Endothelial cell of umbilical vein (primary cell): ENCODE data around the gene MYOD1. TPM values are rescaled to one million over a fixed set of nuclear protein-coding genes. Genes with fewer than 3 reads are reported as not detected.

Experiments
- BruUV-seq: library from RNA; stranded (reverse); fragments of 400-500 nt; replicated peaks from 2 replicates; lab custom pipeline; 2021; lab: Mats Ljungman, UMichigan
- CTCF ChIA-PET: fragments of 300-600, 350-600 bp; sonication (Branson Sonifier 250); formaldehyde crosslinking; loops from one replicate; lab custom pipeline; 2021; ENCODE audit warnings: antibody characterized with exemption, inconsistent platforms; lab: Charles Lee
- POLR2A ChIA-PET: fragments of 300-600, 350-600 bp; sonication (Branson Sonifier 250); formaldehyde crosslinking; loops from one replicate; lab custom pipeline; 2021; ENCODE audit warnings: antibody characterized with exemption, inconsistent platforms; lab: Charles Lee
- DNase-seq: peaks from one replicate; pipeline ENCODE4 v3.0.0-alpha.2; 2011; ENCODE audit warnings: low read depth, low spot score
- FAIRE-seq: peaks from 2 replicates; lab custom pipeline; 2011; peaks lifted over from hg19 to GRCh38; lab: Jason Lieb, UNC
- H2AFZ ChIP-seq: 2 replicates; pipeline ENCODE4 v1.6.0; 2012; ENCODE audit warnings: low read depth, low read length, control low read depth, inconsistent platforms
- H3K27ac ChIP-seq: 2 replicates; pipeline ENCODE4 v1.5.1; 2011; ENCODE audit warnings: low read depth, mild to moderate bottlenecking, control low read depth, low read length, moderate library complexity; ENCODE audit not compliant: insufficient read depth
- H3K27me3 ChIP-seq, 2 experiments: 2 replicates each; pipeline versions ENCODE4 v1.6.0 to v1.6.1; 2011; ENCODE audit warnings: low read length in 2 of 2, mixed read lengths in 1 of 2; ENCODE audit not compliant: control insufficient read depth in 2 of 2, insufficient read depth in 2 of 2
- H3K36me3 ChIP-seq, 2 experiments: 2 replicates in 1 of 2; 3 replicates in 1 of 2; pipeline ENCODE4 v1.5.1; 2011; ENCODE audit warnings: low read length in 2 of 2, mild to moderate bottlenecking in 1 of 2, moderate library complexity in 1 of 2; ENCODE audit not compliant: control insufficient read depth in 2 of 2, insufficient read depth in 2 of 2; ENCODE audit errors: extremely low read depth in 1 of 2
- H3K4me1 ChIP-seq: 3 replicates; pipeline ENCODE4 v1.5.1; 2011; ENCODE audit warnings: mild to moderate bottlenecking, low read length; ENCODE audit not compliant: control insufficient read depth, insufficient read depth; ENCODE audit errors: extremely low read depth
- H3K4me2 ChIP-seq: 2 replicates; pipeline ENCODE4 v1.6.1; 2011; ENCODE audit warnings: low read length, control low read depth, mixed read lengths; ENCODE audit not compliant: insufficient read depth
- H3K4me3 ChIP-seq, 3 experiments: fragments of 200-600 bp in 1 of 3; sonication (generic), shearing (Covaris generic) in 1 of 3; replicated peaks in 1 of 3; 2 replicates each; pipeline ENCODE4 v1.5.1; 2011 to 2016; ENCODE audit warnings: control low read depth in 3 of 3, low read length in 3 of 3, mild to moderate bottlenecking in 2 of 3, inconsistent platforms in 1 of 3, low read depth in 1 of 3, moderate library complexity in 1 of 3; ENCODE audit not compliant: insufficient read depth in 1 of 3
- H3K79me2 ChIP-seq: 2 replicates; pipeline ENCODE4 v1.6.0; 2012; ENCODE audit warnings: low read length, inconsistent platforms; ENCODE audit not compliant: control insufficient read depth, insufficient read depth
- H3K9ac ChIP-seq: replicated peaks from 2 replicates; pipeline ENCODE3; 2011; ENCODE audit warnings: low read length, control low read depth; ENCODE audit not compliant: insufficient read depth; ENCODE audit errors: extremely low read depth
- H3K9me1 ChIP-seq: replicated peaks from 3 replicates; pipeline ENCODE4 v1.6.0; 2011; ENCODE audit warnings: mild to moderate bottlenecking, low read length; ENCODE audit not compliant: control insufficient read depth, insufficient read depth; ENCODE audit errors: extremely low read depth
- H3K9me3 ChIP-seq: replicated peaks from 2 replicates; pipeline ENCODE4 v1.5.1; 2012; ENCODE audit warnings: low read length, inconsistent platforms; ENCODE audit not compliant: control insufficient read depth, insufficient read depth
- H4K20me1 ChIP-seq: replicated peaks from 2 replicates; pipeline ENCODE3; 2011; ENCODE audit warnings: mild to moderate bottlenecking, low read length; ENCODE audit not compliant: control insufficient read depth, insufficient read depth; ENCODE audit errors: extremely low read depth
- CTCF ChIP-seq, 2 donors: IDR thresholded peaks; 1 replicate in 1 of 2; 2 replicates in 1 of 2; pipeline ENCODE4 v1.5.1; 2011; ENCODE audit warnings: low read length in 2 of 2, mild to moderate bottlenecking in 2 of 2, moderate library complexity in 2 of 2, control low read depth in 1 of 2, inconsistent platforms in 1 of 2, low read depth in 1 of 2; ENCODE audit not compliant: insufficient read depth in 1 of 2; ENCODE audit errors: extremely low read depth in 1 of 2
- EZH2 ChIP-seq: IDR thresholded peaks from 2 replicates; pipeline ENCODE4 v1.6.1; 2012; ENCODE audit warnings: borderline replicate concordance, low read depth, mild to moderate bottlenecking, moderate library complexity, low read length, inconsistent platforms; ENCODE audit not compliant: severe bottlenecking
- FOS ChIP-seq: IDR thresholded peaks from 2 replicates; pipeline ENCODE4 v1.6.1; 2011; ENCODE audit warnings: mild to moderate bottlenecking, low read length, moderate library complexity, borderline replicate concordance; ENCODE audit not compliant: insufficient read depth
- GATA2 ChIP-seq: IDR thresholded peaks from 2 replicates; pipeline ENCODE4 v1.7.0; 2011; ENCODE audit warnings: low read depth, mild to moderate bottlenecking, moderate library complexity, mixed read lengths, low read length; ENCODE audit not compliant: insufficient read length, insufficient read depth
- JUN ChIP-seq: IDR thresholded peaks from 2 replicates; pipeline ENCODE4 v1.6.1; 2011; ENCODE audit warnings: borderline replicate concordance, low read depth; ENCODE audit not compliant: insufficient read length, insufficient read depth
- MAX ChIP-seq: IDR thresholded peaks from 2 replicates; pipeline ENCODE4 v1.6.1; 2011; ENCODE audit not compliant: insufficient read depth, insufficient read length
- MYC ChIP-seq: IDR thresholded peaks from one replicate; pipeline ENCODE4 v1.6.1; 2011; ENCODE audit warnings: mild to moderate bottlenecking, low read depth, low read length
- POLR2A ChIP-seq: IDR thresholded peaks from 2 replicates; pipeline ENCODE4 v1.6.1; 2012; ENCODE audit warnings: low read depth, mild to moderate bottlenecking, control low read depth, low read length
- POLR2AphosphoS5 ChIP-seq: IDR thresholded peaks from 2 replicates; pipeline ENCODE4 v1.6.1; 2012; ENCODE audit warnings: low read depth, mild to moderate bottlenecking, control low read depth, low read length, moderate library complexity; ENCODE audit not compliant: insufficient read depth
- dilution Hi-C: fragments of 300-500 bp; cut with MboI; formaldehyde crosslinking; loops from one replicate; pipeline ENCODE4 v1.15.0; 2019; ENCODE audit warnings: low sequenced_read_pairs; ENCODE audit not compliant: extremely low pct_ligation_motif_present
- intact Hi-C: fragments of 100-400 bp; cut with micrococcal nuclease; formaldehyde crosslinking; loops from one replicate; pipeline ENCODE4 v1.10.0; 2022
- polyA plus RNA-seq, 4 experiments: library from polyadenylated mRNA; depleted of rRNA in 3 of 4; stranded (reverse) in 3 of 4; unstranded in 1 of 4; fragments of >200 nt; gene quantifications; 2 replicates each; pipeline versions ENCODE4 v1.2.1 to v1.2.3, GENCODE V29; 2011 to 2012; ENCODE audit warnings: missing spikeins in 1 of 4
- total RNA-seq: library from RNA; stranded (reverse); gene quantifications from 2 replicates; pipeline ENCODE4 v1.2.3, GENCODE V29; 2021

Gene MYOD1
- total and polyA plus RNA-seq, 2 donors (not counting 3 experiments of a cell fraction or from before 2014, with no cell fraction given) = not detected

- H3K4me2 ChIP-seq = no peak overlapping the region
- no peak overlapping the region for H3K9ac ChIP-seq
- no TSS peak for BruUV-seq
- H2AFZ ChIP-seq = no peak overlapping the region
- ChIA-PET POLR2A (interaction anchor here (0.6 kb wide), 1 partner anchor 875 kb away, joined by 4 read pairs; no protein-coding TSS in a partner anchor), CTCF (no interaction called here)
- H3K27me3 ChIP-seq = no peaks in the 10 kb centered on the region
- H3K36me3 ChIP-seq = no peaks in the 10 kb centered on the region
- intact Hi-C loops = no loop called here
- FAIRE-seq = no peak
- no peak for DNase-seq
- no peaks in the 10 kb centered on the region for H3K79me2 ChIP-seq
- H3K27ac ChIP-seq = no peak overlapping the region
- H3K4me1 ChIP-seq = no peaks in the 10 kb centered on the region
- H4K20me1 ChIP-seq = no peaks in the 10 kb centered on the region
- dilution Hi-C loops = no loop called here
- TF ChIP-seq CTCF (IDR thresholded peaks at IDR 0.05; ENCODE audit: extremely low read depth in 1 of 2, insufficient read depth in 1 of 2, low read depth in 1 of 2, low read length in 2 of 2) (no peak), MAX (no peak), POLR2AphosphoS5 (no peak), GATA2 (no peak), MYC (no peak), FOS (no peak), POLR2A (no peak), JUN (no peak), EZH2 (no peak)
- no peak overlapping the region for H3K4me3 ChIP-seq
- H3K9me3 ChIP-seq = no peaks in the 10 kb centered on the region
- H3K9me1 ChIP-seq = no peaks in the 10 kb centered on the region
Measured at GRCh38 chr11:17702876-17703275, 16.5 kb upstream of the MYOD1 start.
